CD14-positive monocyte (primary cell): Measurements from ENCODE around the gene KLF9. TPM values are rescaled to one million over a fixed set of nuclear protein-coding genes. Genes with fewer than 3 reads are reported as not detected.

Source experiments
- DNase-seq, 3 donors: peaks; one replicate each; pipeline ENCODE4 v3.0.0-alpha.2; 2011 to 2022
- H2AFZ ChIP-seq: 2 replicates; pipeline ENCODE4 v1.6.0; 2012; ENCODE audit warnings: mild to moderate bottlenecking, low read depth, low read length, inconsistent platforms; ENCODE audit not compliant: insufficient read depth, poor library complexity, severe bottlenecking
- H3K27ac ChIP-seq, 2 donors: 1 replicate in 1 of 2; 2 replicates in 1 of 2; pipeline ENCODE4 v1.5.1; 2012 to 2013; ENCODE audit warnings: low read length in 2 of 2, control low read depth in 1 of 2, inconsistent platforms in 1 of 2, low read depth in 1 of 2, mild to moderate bottlenecking in 1 of 2
- H3K27me3 ChIP-seq, 2 donors: one replicate each; pipeline versions ENCODE4 v1.6.0 to v1.6.1; 2011 to 2013; ENCODE audit warnings: low read length in 2 of 2; ENCODE audit not compliant: control insufficient read depth in 2 of 2, insufficient read depth in 2 of 2
- H3K36me3 ChIP-seq, 2 donors: replicated peaks in 1 of 2; 1 replicate in 1 of 2; 2 replicates in 1 of 2; pipeline versions ENCODE4 v1.5.1 to v1.6.1; 2012 to 2013; ENCODE audit warnings: low read length in 2 of 2, control low read depth in 1 of 2, inconsistent platforms in 1 of 2, mild to moderate bottlenecking in 1 of 2; ENCODE audit not compliant: insufficient read depth in 2 of 2, control insufficient read depth in 1 of 2
- H3K4me1 ChIP-seq, 2 donors: 1 replicate in 1 of 2; 2 replicates in 1 of 2; pipeline versions ENCODE4 v1.5.1 to v1.6.1; 2012 to 2013; ENCODE audit warnings: low read length in 2 of 2, control low read depth in 1 of 2, inconsistent platforms in 1 of 2, mild to moderate bottlenecking in 1 of 2, moderate library complexity in 1 of 2; ENCODE audit not compliant: insufficient read depth in 2 of 2, control insufficient read depth in 1 of 2
- H3K4me2 ChIP-seq: replicated peaks from 2 replicates; pipeline ENCODE3; 2012; ENCODE audit warnings: low read length, moderate library complexity, mild to moderate bottlenecking; ENCODE audit not compliant: poor library complexity, severe bottlenecking; ENCODE audit errors: extremely low read depth
- H3K4me3 ChIP-seq, 3 experiments: fragments of 200-600 bp in 1 of 3; sonication (generic) in 1 of 3; replicated peaks in 1 of 3; 1 replicate in 2 of 3; 2 replicates in 1 of 3; pipeline ENCODE4 v1.5.1; 2011 to 2013; ENCODE audit warnings: low read length in 3 of 3, mild to moderate bottlenecking in 3 of 3, control low read depth in 2 of 3, low read depth in 2 of 3, inconsistent platforms in 1 of 3, moderate library complexity in 1 of 3
- H3K79me2 ChIP-seq: 2 replicates; pipeline ENCODE4 v1.6.0; 2012; ENCODE audit warnings: mild to moderate bottlenecking, control low read depth, inconsistent platforms, low read length, moderate library complexity; ENCODE audit not compliant: insufficient read depth
- H3K9ac ChIP-seq: 2 replicates; pipeline ENCODE4 v1.6.0; 2017; ENCODE audit warnings: low read length, mild to moderate bottlenecking; ENCODE audit not compliant: insufficient read depth, poor library complexity, severe bottlenecking
- H3K9me3 ChIP-seq, 2 donors: replicated peaks in 1 of 2; 1 replicate in 1 of 2; 2 replicates in 1 of 2; pipeline versions ENCODE4 v1.5.1 to v1.6.1; 2012 to 2013; ENCODE audit warnings: low read length in 2 of 2, control low read depth in 1 of 2; ENCODE audit not compliant: control insufficient read depth in 1 of 2, insufficient read depth in 1 of 2
- H4K20me1 ChIP-seq: 2 replicates; pipeline ENCODE4 v1.6.0; 2012; ENCODE audit warnings: mild to moderate bottlenecking, low read length, control low read depth, moderate library complexity; ENCODE audit not compliant: insufficient read depth
- H3K27ac Mint-ChIP-seq, 7 donors: one replicate each; pipeline ENCODE4 v1.8.0; 2020; ENCODE audit warnings: mild to moderate bottlenecking in 7 of 7, mixed read lengths in 7 of 7, moderate library complexity in 6 of 7, inconsistent platforms in 2 of 7
- H3K27me3 Mint-ChIP-seq, 3 donors: one replicate each; pipeline ENCODE4 v1.8.0; 2021 to 2022; ENCODE audit warnings: low read depth in 3 of 3, mild to moderate bottlenecking in 3 of 3, mixed read lengths in 3 of 3, moderate library complexity in 3 of 3, inconsistent platforms in 1 of 3
- H3K36me3 Mint-ChIP-seq, 2 donors: one replicate each; pipeline ENCODE4 v1.8.0; 2020; ENCODE audit warnings: mixed read lengths in 2 of 2, inconsistent platforms in 1 of 2, mild to moderate bottlenecking in 1 of 2
- H3K4me1 Mint-ChIP-seq: one replicate; pipeline ENCODE4 v1.8.0; 2020; ENCODE audit warnings: mild to moderate bottlenecking, mixed read lengths
- H3K4me3 Mint-ChIP-seq, 2 donors: one replicate each; pipeline ENCODE4 v1.8.0; 2020; ENCODE audit warnings: mild to moderate bottlenecking in 2 of 2, mixed read lengths in 2 of 2, moderate library complexity in 1 of 2
- H3K9me3 Mint-ChIP-seq, 7 donors: one replicate each; pipeline ENCODE4 v1.8.0; 2020 to 2022; ENCODE audit warnings: mixed read lengths in 7 of 7, mild to moderate bottlenecking in 6 of 7, moderate library complexity in 6 of 7, inconsistent platforms in 2 of 7
- WGBS: methylation state at CpG from one replicate; pipeline ENCODE4 v1.1.5; 2013; ENCODE audit warnings: missing lambda C conversion rate; ENCODE audit not compliant: insufficient coverage; 5-methylcytosine and 5-hydroxymethylcytosine counted together
- intact Hi-C, 2 donors: fragments of 100-400 bp; cut with micrococcal nuclease; formaldehyde crosslinking; loops; one replicate each; pipeline versions ENCODE4 v1.15.0 to v1.15.1; 2023
- polyA plus RNA-seq, 3 donors: library from polyadenylated mRNA; depleted of rRNA in 1 of 3; unstranded in 2 of 3; stranded (reverse) in 1 of 3; fragments of 300-500 nt in 2 of 3; fragments of >200 nt in 1 of 3; fragmentation: Illumina TruSeq in 2 of 3; gene quantifications; 1 replicate in 2 of 3; 2 replicates in 1 of 3; pipeline ENCODE4 v1.2.3, GENCODE V29; 2012 to 2021
- TF ChIP-seq, protein P1 (sequence below): fragments of 200-600 bp; IDR thresholded peaks from one replicate; pipeline ENCODE4 v1.8.0; 2022; ENCODE audit warnings: antibody characterized with exemption, mild to moderate bottlenecking

KLF9 gene
- polyA plus RNA-seq, 3 donors, result 0.18 to 26.1 (median 0.72) TPM

DNA sequence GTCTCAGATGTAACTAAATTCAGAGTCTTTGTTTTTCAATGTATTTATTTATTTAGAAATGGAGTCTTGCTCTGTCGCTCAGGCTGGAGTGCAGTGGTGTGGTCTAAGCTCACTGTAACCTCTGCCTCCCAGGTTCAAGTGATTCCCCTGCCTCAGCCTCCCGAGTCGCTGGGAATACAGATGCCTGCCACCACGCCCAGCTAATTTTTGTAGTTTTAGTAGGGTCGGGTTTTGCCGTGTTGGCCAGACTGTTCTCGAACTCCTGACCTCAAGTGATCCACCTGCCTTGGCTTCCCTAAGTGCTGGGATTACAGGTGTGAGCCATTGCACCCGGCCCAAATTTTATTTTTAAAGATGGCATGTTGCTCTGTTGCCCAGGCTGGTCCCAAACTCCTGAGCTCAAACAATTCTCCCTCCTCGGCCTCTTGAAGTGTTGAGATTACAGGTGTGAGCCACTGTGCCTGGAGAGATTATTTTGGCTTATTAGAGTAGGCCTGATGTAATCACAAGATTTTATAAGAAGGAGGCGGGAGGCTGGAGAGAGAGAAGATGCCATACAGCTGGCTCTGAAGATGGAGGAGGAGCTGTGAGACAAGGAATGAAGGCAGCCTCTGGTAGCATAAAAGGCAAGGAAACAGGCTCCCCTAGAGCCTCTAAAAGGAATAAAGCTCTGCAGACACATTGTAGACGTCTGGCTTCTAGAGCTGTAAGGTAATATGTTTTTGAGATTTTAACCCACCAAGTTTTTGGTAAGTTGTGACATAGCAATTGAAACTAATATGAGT, 12.9 kb upstream of the KLF9 start:
- DNase-seq, result no peak
- peaks cover 4% of the 10 kb centered on the region for H3K4me1 Mint-ChIP-seq
- peaks cover 0 to 4% (median 2%) of the 10 kb centered on the region in 3 donors for H3K27me3 Mint-ChIP-seq
- TF ChIP-seq, protein P1, sequence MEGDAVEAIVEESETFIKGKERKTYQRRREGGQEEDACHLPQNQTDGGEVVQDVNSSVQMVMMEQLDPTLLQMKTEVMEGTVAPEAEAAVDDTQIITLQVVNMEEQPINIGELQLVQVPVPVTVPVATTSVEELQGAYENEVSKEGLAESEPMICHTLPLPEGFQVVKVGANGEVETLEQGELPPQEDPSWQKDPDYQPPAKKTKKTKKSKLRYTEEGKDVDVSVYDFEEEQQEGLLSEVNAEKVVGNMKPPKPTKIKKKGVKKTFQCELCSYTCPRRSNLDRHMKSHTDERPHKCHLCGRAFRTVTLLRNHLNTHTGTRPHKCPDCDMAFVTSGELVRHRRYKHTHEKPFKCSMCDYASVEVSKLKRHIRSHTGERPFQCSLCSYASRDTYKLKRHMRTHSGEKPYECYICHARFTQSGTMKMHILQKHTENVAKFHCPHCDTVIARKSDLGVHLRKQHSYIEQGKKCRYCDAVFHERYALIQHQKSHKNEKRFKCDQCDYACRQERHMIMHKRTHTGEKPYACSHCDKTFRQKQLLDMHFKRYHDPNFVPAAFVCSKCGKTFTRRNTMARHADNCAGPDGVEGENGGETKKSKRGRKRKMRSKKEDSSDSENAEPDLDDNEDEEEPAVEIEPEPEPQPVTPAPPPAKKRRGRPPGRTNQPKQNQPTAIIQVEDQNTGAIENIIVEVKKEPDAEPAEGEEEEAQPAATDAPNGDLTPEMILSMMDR, result no peak
- H3K9ac ChIP-seq, result no peak overlapping the region
- no peak overlapping the region for H3K4me3 Mint-ChIP-seq
- no peak overlapping the region for H3K27ac ChIP-seq
- WGBS, result 100% methylated on average over 8 of the region's 11 CpGs
- no peak overlapping the region for H2AFZ ChIP-seq
- no peaks in the 10 kb centered on the region for H3K4me1 ChIP-seq
- intact Hi-C loops, result loop anchor here in 1 of 2 donors (10.0 kb wide), 1 partner anchor 57 kb away; no protein-coding TSS in a partner anchor
- H3K27ac Mint-ChIP-seq, result no peak overlapping the region
- no peaks in the 10 kb centered on the region for H4K20me1 ChIP-seq
- no peaks in the 10 kb centered on the region for H3K27me3 ChIP-seq
- no peaks in the 10 kb centered on the region for H3K79me2 ChIP-seq
- H3K36me3 ChIP-seq, result no peaks in the 10 kb centered on the region
- H3K9me3 Mint-ChIP-seq, result peaks cover 0 to 3% (median 2%) of the 10 kb centered on the region in 7 donors
- H3K4me2 ChIP-seq, result no peak overlapping the region
- H3K4me3 ChIP-seq, result no peak overlapping the region
- H3K9me3 ChIP-seq, result no peaks in the 10 kb centered on the region
- no peaks in the 10 kb centered on the region for H3K36me3 Mint-ChIP-seq

DNA sequence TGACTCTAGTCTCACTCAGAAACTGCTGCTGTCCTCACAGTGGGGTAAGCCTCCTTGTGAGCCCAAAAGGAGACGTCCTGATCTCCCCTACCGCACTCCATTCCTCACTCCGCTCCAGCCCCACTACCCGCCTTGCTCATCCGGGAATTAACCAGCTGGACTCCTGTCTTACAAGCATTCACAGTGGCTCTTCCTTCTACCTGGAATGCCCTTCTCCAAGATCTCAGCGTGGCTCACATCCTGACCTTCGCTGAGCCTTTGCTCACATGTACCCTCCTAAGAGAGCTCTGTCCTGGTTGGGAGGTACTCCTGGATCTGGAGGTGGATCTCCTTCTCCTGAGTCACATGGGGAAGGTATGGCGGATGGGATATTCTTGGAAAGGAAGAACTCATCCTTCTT, 10.7 kb upstream of the KLF9 start:
- intact Hi-C loops, result loop anchor here in 1 of 2 donors (10.0 kb wide), 1 partner anchor 60 kb away; no protein-coding TSS in a partner anchor
- no peaks in the 10 kb centered on the region for H3K36me3 Mint-ChIP-seq
- no peaks in the 10 kb centered on the region for H4K20me1 ChIP-seq
- TF ChIP-seq, protein P1, result no peak
- peaks cover 2 to 3% (median 2%) of the 10 kb centered on the region in 3 donors for H3K27me3 Mint-ChIP-seq
- H3K9me3 ChIP-seq, result no peaks in the 10 kb centered on the region
- no peak overlapping the region for H3K9ac ChIP-seq
- no peaks in the 10 kb centered on the region for H3K79me2 ChIP-seq
- H3K4me3 ChIP-seq, result no peak overlapping the region
- H3K4me1 Mint-ChIP-seq, result peaks cover 21% of the 10 kb centered on the region
- H3K27ac ChIP-seq, result no peak overlapping the region
- peaks cover 16 to 20% of the 10 kb centered on the region in 2 donors for H3K4me1 ChIP-seq
- no peak overlapping the region for H2AFZ ChIP-seq
- no peak overlapping the region for H3K4me3 Mint-ChIP-seq
- H3K9me3 Mint-ChIP-seq, result peaks cover 0 to 3% (median 0%) of the 10 kb centered on the region in 7 donors
- no peak for DNase-seq
- no peaks in the 10 kb centered on the region for H3K36me3 ChIP-seq
- WGBS, result 85% methylated on average over 5 of the region's 8 CpGs
- H3K4me2 ChIP-seq, result no peak overlapping the region
- H3K27ac Mint-ChIP-seq, result no peak overlapping the region
- no peaks in the 10 kb centered on the region for H3K27me3 ChIP-seq
